Spleen (tissue), 7 donors: Measurements from ENCODE around the gene ADD2.
"Not testable (repeated sequence)": the region's sequence is repeated elsewhere in the genome, so short reads cannot be mapped to it uniquely, and the experiment has no call there.

Source experiments
- POLR2A ChIP-seq, 3 donors: fragments of 450-650 bp; IDR thresholded peaks; one replicate each; pipeline ENCODE4 v1.5.1; 2017; ENCODE audit warnings: antibody characterized with exemption in 3 of 3, mild to moderate bottlenecking in 1 of 3
- POLR2AphosphoS5 ChIP-seq, 3 donors: sonication (generic); formaldehyde crosslinking; IDR thresholded peaks; one replicate each; pipeline ENCODE4 v1.5.1; 2017; ENCODE audit warnings: antibody characterized with exemption in 3 of 3
- TF ChIP-seq, protein P1 (sequence below), 11 experiments: fragments of 200-600 bp in 7 of 11; fragments of 450-650 bp in 4 of 11; sonication (generic) in 4 of 11; IDR thresholded peaks in 8 of 11; conservative IDR thresholded peaks in 3 of 11; 1 replicate in 7 of 11; 2 replicates in 4 of 11; pipeline versions ENCODE4 v1.4.0 to v1.8.0; 2016 to 2021; ENCODE audit warnings: antibody characterized with exemption in 11 of 11, inconsistent platforms in 4 of 11, mild to moderate bottlenecking in 1 of 11
- donor health status: DM: no; HTN: no; CAD: no; lungs with moderate emphysema.
- donor health status: DM: no; HTN: no; CAD: no.
- donor health status: DM: no; HTN: no; CAD: no.

DNA sequence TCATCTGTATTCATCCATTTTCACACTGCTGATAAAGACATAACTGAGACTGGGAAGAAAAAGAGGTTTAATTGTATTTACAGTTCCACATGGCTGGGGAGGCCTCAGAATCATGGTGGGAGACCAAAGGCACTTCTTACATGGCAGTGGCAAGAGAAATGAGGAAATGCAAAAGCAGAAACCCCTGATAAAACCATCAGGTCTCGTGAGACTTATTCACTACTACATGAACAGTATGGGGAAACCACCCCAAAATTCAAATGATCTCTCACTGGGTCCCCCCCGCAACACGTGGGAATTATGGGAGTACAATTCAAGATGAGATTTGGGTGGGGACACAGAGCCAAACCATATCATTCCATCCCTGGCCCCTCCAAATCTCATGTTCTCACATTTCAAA, 30.0 kb upstream of the ADD2 start:
- TF ChIP-seq, protein P1, sequence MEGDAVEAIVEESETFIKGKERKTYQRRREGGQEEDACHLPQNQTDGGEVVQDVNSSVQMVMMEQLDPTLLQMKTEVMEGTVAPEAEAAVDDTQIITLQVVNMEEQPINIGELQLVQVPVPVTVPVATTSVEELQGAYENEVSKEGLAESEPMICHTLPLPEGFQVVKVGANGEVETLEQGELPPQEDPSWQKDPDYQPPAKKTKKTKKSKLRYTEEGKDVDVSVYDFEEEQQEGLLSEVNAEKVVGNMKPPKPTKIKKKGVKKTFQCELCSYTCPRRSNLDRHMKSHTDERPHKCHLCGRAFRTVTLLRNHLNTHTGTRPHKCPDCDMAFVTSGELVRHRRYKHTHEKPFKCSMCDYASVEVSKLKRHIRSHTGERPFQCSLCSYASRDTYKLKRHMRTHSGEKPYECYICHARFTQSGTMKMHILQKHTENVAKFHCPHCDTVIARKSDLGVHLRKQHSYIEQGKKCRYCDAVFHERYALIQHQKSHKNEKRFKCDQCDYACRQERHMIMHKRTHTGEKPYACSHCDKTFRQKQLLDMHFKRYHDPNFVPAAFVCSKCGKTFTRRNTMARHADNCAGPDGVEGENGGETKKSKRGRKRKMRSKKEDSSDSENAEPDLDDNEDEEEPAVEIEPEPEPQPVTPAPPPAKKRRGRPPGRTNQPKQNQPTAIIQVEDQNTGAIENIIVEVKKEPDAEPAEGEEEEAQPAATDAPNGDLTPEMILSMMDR (IDR thresholded peaks at IDR 0.05 in 8 of 11, conservative IDR thresholded peaks at IDR 0.05 in 3 of 11), result not testable (repeated sequence)
- TF ChIP-seq POLR2A, POLR2AphosphoS5 (IDR thresholded peaks at IDR 0.05): not testable (repeated sequence)
